Spleen (tissue), 11 donors: Measurements from ENCODE around the gene GSDME. TPM values are rescaled to one million over a fixed set of nuclear protein-coding genes. Genes with fewer than 3 reads are reported as not detected.
"Not testable (repeated sequence)": the region's sequence is repeated elsewhere in the genome, so short reads cannot be mapped to it uniquely, and the experiment has no call there.

Source experiments
- DNase-seq: peaks from one replicate; pipeline ENCODE4 v3.0.0-alpha.2; 2020
- H3K27ac ChIP-seq, 8 donors: fragments of 200-600 bp; sonication (generic) in 7 of 8; 1 replicate in 4 of 8; 2 replicates in 4 of 8; pipeline versions ENCODE4 v1.5.0 to v1.8.0; 2016 to 2021; ENCODE audit warnings: inconsistent platforms in 4 of 8, mild to moderate bottlenecking in 4 of 8, moderate library complexity in 1 of 8
- H3K27me3 ChIP-seq, 7 donors: fragments of 200-600 bp; sonication (generic) in 6 of 7; replicated peaks in 1 of 7; 1 replicate in 4 of 7; 2 replicates in 3 of 7; pipeline versions ENCODE4 v1.5.0 to v1.8.0; 2016 to 2021; ENCODE audit warnings: inconsistent platforms in 3 of 7, mild to moderate bottlenecking in 1 of 7
- H3K36me3 ChIP-seq, 6 donors: fragments of 200-600 bp; sonication (generic) in 5 of 6; 1 replicate in 4 of 6; 2 replicates in 2 of 6; pipeline versions ENCODE4 v1.5.0 to v1.8.0; 2016 to 2021; ENCODE audit warnings: inconsistent platforms in 2 of 6
- H3K4me1 ChIP-seq, 6 donors: fragments of 200-600 bp; sonication (generic) in 5 of 6; 1 replicate in 3 of 6; 2 replicates in 3 of 6; pipeline versions ENCODE4 v1.5.0 to v1.8.0; 2016 to 2021; ENCODE audit warnings: inconsistent platforms in 3 of 6
- H3K4me3 ChIP-seq, 8 donors: fragments of 200-600 bp; sonication (generic) in 7 of 8; 1 replicate in 4 of 8; 2 replicates in 4 of 8; pipeline versions ENCODE4 v1.5.0 to v1.8.0; 2016 to 2021; ENCODE audit warnings: inconsistent platforms in 4 of 8, mild to moderate bottlenecking in 4 of 8, moderate library complexity in 2 of 8
- H3K9me3 ChIP-seq, 8 donors: fragments of 200-600 bp; sonication (generic) in 7 of 8; 1 replicate in 4 of 8; 2 replicates in 4 of 8; pipeline versions ENCODE4 v1.5.0 to v1.8.0; 2016 to 2021; ENCODE audit warnings: inconsistent platforms in 4 of 8
- POLR2A ChIP-seq, 3 donors: fragments of 450-650 bp; IDR thresholded peaks; one replicate each; pipeline ENCODE4 v1.5.1; 2017; ENCODE audit warnings: antibody characterized with exemption in 3 of 3, mild to moderate bottlenecking in 1 of 3
- POLR2AphosphoS5 ChIP-seq, 3 donors: sonication (generic); formaldehyde crosslinking; IDR thresholded peaks; one replicate each; pipeline ENCODE4 v1.5.1; 2017; ENCODE audit warnings: antibody characterized with exemption in 3 of 3
- WGBS, 5 donors: extraction: QIAGEN DNeasy Blood & Tissue Kit in 3 of 5; methylation state at CpG; one replicate each; pipeline versions ENCODE4 v1.1.5 to v1.1.7; 2013 to 2018; 5-methylcytosine and 5-hydroxymethylcytosine counted together
- intact Hi-C: fragments of 100-400 bp; cut with DNase I; formaldehyde crosslinking; loops from one replicate; pipeline ENCODE4 v1.15.0; 2023; ENCODE audit warnings: low total_unique reads
- polyA plus RNA-seq, 3 donors: library from polyadenylated mRNA; stranded (reverse); fragments of 200-250 nt; gene quantifications; one replicate each; pipeline ENCODE4 v1.2.1, GENCODE V29; 2013
- total RNA-seq, 7 donors: library from RNA; depleted of rRNA in 3 of 7; stranded (reverse); fragments of >200 nt in 3 of 7; fragmentation: NEBNext Ultra II Directional in 4 of 7; extraction: Animal tissue kit (Norgen Biotek cat#: 25700) in 4 of 7; gene quantifications; one replicate each; pipeline versions ENCODE4 v1.1.0 to v1.2.1, GENCODE V29; 2016 to 2021
- TF ChIP-seq, protein P1 (sequence below), 11 experiments: fragments of 200-600 bp in 7 of 11; fragments of 450-650 bp in 4 of 11; sonication (generic) in 4 of 11; IDR thresholded peaks in 8 of 11; conservative IDR thresholded peaks in 3 of 11; 1 replicate in 7 of 11; 2 replicates in 4 of 11; pipeline versions ENCODE4 v1.4.0 to v1.8.0; 2016 to 2021; ENCODE audit warnings: antibody characterized with exemption in 11 of 11, inconsistent platforms in 4 of 11, mild to moderate bottlenecking in 1 of 11
- donor health status: healthy with polysubstance abuse.
- donor health status: DM: no; HTN: no; CAD: no; lungs with moderate emphysema.
- donor health status: DM: no; HTN: no; CAD: no.
- donor health status: Bipolar disorder and iron deficiency.
- donor health status: healthy.
- donor health status: DM: no; HTN: no; CAD: no.
- donor health status: DM: yes; HTN: yes; CAD: no.

Gene GSDME
- total and polyA plus RNA-seq, 10 donors, result 2.3 to 9.7 (median 4.2) TPM

- DNase-seq, result no peak
- H3K4me1 ChIP-seq, result no peaks in the 10 kb centered on the region
- intact Hi-C loops, result no loop called here
- peaks cover 0 to 9% (median 0%) of the 10 kb centered on the region in 7 donors for H3K27me3 ChIP-seq
- H3K4me3 ChIP-seq, result no peak overlapping the region
- WGBS, 5 donors, result 76 to 94% (median 91%) methylated on average over 1 of the region's 1 CpG
- peaks cover 0 to 29% (median 12%) of the 10 kb centered on the region in 8 donors for H3K9me3 ChIP-seq
- TF ChIP-seq POLR2A (IDR thresholded peaks at IDR 0.05) (no peak), POLR2AphosphoS5 (IDR thresholded peaks at IDR 0.05) (no peak)
- TF ChIP-seq, protein P1, sequence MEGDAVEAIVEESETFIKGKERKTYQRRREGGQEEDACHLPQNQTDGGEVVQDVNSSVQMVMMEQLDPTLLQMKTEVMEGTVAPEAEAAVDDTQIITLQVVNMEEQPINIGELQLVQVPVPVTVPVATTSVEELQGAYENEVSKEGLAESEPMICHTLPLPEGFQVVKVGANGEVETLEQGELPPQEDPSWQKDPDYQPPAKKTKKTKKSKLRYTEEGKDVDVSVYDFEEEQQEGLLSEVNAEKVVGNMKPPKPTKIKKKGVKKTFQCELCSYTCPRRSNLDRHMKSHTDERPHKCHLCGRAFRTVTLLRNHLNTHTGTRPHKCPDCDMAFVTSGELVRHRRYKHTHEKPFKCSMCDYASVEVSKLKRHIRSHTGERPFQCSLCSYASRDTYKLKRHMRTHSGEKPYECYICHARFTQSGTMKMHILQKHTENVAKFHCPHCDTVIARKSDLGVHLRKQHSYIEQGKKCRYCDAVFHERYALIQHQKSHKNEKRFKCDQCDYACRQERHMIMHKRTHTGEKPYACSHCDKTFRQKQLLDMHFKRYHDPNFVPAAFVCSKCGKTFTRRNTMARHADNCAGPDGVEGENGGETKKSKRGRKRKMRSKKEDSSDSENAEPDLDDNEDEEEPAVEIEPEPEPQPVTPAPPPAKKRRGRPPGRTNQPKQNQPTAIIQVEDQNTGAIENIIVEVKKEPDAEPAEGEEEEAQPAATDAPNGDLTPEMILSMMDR (IDR thresholded peaks at IDR 0.05 in 8 of 11, conservative IDR thresholded peaks at IDR 0.05 in 3 of 11), result no peak
- no peak overlapping the region for H3K27ac ChIP-seq
- no peaks in the 10 kb centered on the region for H3K36me3 ChIP-seq
Observed at GRCh38 chr7:24738577-24738976, 18.7 kb downstream of the GSDME start.

- Histone ChIP-seq H3K4me3 (no peak overlapping the region), H3K9me3 (peaks cover 0 to 29% (median 12%) of the 10 kb centered on the region in 8 donors), H3K36me3 (no peaks in the 10 kb centered on the region), H3K27ac (no peak overlapping the region), H3K27me3 (peaks cover 0 to 14% (median 0%) of the 10 kb centered on the region in 7 donors), H3K4me1 (no peaks in the 10 kb centered on the region)
- 52 to 92% (median 71%) methylated on average over 1 of the region's 1 CpG for WGBS, 5 donors
- intact Hi-C loops, result no loop called here
- no peak for DNase-seq
- TF ChIP-seq POLR2A (IDR thresholded peaks at IDR 0.05) (no peak), POLR2AphosphoS5 (IDR thresholded peaks at IDR 0.05) (no peak)
- TF ChIP-seq, protein P1 (IDR thresholded peaks at IDR 0.05 in 8 of 11, conservative IDR thresholded peaks at IDR 0.05 in 3 of 11), result no peak
Observed at GRCh38 chr7:24737281-24737680, 20.0 kb downstream of the GSDME start.

DNA sequence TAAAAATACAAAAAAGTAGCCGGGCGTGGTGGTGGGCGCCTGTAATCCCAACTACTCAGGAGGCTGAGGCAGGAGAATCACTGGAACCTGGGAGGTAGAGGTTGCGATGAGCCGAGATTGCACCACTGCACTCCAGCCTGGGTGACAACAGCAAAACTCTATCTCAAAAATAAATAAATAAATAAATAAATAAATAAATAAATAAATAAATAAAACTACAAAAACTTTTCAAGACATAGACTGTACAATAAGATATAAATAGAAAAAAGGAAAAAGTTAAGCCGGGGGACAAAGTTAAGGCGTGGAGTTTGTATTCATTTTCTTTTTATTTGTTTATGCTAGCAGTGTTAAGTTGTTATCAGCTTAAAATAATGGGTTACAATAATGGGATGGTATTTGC is 21.7 kb downstream of the GSDME start:
- Histone ChIP-seq H3K27me3 (peaks cover 0 to 27% (median 0%) of the 10 kb centered on the region in 7 donors), H3K9me3 (peaks cover 0 to 29% (median 12%) of the 10 kb centered on the region in 8 donors)
- H3K27ac ChIP-seq, DNase-seq, H3K36me3 ChIP-seq, H3K4me3 ChIP-seq, intact Hi-C loops, H3K4me1 ChIP-seq: not testable (repeated sequence)
- WGBS, 5 donors, result 93 to 96% (median 95%) methylated on average over 7 of the region's 7 CpGs

GRCh38 chr7:24734306-24734705 is 23.0 kb downstream of the GSDME start:
- DNase-seq, result no peak
- Histone ChIP-seq H3K4me3 (no peak overlapping the region), H3K4me1 (peaks cover 0 to 7% (median 2%) of the 10 kb centered on the region in 6 donors), H3K9me3 (peaks cover 0 to 26% (median 12%) of the 10 kb centered on the region in 8 donors), H3K27ac (no peak overlapping the region), H3K27me3 (peaks cover 0 to 31% (median 0%) of the 10 kb centered on the region in 7 donors), H3K36me3 (no peaks in the 10 kb centered on the region)
- intact Hi-C loops, result no loop called here
- TF ChIP-seq, protein P1 (IDR thresholded peaks at IDR 0.05 in 8 of 11, conservative IDR thresholded peaks at IDR 0.05 in 3 of 11), result no peak
- TF ChIP-seq POLR2A (IDR thresholded peaks at IDR 0.05) (no peak), POLR2AphosphoS5 (IDR thresholded peaks at IDR 0.05) (no peak)
